Measurements from ENCODE around the gene MED15.
"Not testable (repeated sequence)": the region's sequence is repeated elsewhere in the genome, so short reads cannot be mapped to it uniquely, and the experiment has no call there.

The MED15 gene

DNA sequence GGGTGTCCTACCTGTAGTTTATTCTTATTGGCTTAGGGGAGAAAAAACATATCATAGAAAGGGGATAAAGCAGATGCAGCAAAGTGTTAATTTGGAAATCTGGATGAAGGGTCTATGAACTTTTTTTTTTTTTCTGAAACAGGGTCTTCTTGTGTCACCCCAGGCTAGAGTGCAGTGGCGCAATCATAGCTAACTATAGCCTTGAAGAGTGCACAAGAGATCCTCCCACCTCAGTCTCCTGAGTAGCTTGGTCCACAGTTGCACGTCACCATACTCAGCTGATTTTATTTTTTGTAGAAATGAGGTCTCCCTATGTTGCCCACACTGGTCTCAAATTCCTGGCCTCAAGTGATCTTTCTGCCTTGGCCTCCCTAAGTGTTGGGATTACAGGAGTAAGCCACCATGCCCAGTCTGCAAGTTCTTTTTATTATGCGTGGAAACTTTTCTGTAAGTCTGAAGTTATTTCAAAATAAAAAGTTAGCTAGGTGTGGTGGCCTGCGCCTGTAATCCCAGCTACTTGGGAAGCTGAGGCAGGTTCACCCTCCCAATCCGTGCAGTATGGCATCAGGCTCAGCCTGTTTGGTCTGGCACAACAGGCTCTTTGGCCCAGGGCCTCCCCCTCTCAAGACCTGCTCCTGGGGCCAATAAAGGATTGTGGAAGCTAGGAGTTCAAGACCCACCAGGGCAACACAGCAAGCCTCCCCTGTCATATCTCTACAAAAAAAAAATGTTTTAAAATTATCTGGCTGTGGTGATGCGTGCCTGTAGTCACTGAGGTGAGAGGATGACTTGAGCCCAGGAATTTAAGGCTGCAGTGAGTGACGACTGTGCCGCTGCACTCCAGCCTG, 111.9 kb downstream of the MED15 start:
- in situ Hi-C loops (cut with MboI; ENCODE audit: low sequenced_read_pairs) = no loop called here

DNA sequence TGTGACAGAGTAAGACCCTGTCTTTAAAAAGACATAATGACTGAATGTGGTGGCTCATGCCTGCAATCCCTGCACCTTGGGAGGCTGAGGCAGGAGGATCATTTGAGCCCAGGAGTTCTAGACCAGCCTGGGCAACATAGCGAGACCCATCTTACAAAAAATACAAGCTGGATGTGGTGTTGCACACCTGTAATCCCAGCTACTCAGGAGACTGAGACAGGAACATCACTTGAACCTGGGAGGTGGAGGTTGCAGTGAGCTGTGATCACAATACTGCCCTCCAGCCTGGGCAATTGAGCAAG, 112.4 kb downstream of the MED15 start:
- in situ Hi-C loops (cut with MboI; ENCODE audit: low sequenced_read_pairs) = not testable (repeated sequence)

DNA sequence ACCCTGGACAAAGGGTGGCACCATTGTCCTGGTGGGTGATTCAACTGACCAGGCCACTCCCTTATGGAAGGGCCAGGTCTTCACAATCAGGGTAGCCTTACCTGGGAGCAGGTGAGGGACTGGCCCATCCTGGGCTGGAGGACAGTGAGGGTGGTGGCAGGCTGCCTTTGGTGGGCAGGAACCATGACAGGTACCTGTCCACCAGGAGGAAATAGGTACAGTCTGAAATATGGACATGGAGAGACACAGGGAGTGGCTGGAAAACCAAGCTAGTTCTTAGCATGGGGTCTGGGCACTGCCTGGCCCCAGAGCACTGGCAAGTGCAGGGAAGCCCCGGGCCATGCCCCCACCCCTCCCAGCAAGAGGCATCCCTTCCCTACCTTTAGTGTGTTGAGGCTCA, 113.8 kb downstream of the MED15 start:
- in situ Hi-C loops (cut with MboI; ENCODE audit: low sequenced_read_pairs) = no loop called here

DNA sequence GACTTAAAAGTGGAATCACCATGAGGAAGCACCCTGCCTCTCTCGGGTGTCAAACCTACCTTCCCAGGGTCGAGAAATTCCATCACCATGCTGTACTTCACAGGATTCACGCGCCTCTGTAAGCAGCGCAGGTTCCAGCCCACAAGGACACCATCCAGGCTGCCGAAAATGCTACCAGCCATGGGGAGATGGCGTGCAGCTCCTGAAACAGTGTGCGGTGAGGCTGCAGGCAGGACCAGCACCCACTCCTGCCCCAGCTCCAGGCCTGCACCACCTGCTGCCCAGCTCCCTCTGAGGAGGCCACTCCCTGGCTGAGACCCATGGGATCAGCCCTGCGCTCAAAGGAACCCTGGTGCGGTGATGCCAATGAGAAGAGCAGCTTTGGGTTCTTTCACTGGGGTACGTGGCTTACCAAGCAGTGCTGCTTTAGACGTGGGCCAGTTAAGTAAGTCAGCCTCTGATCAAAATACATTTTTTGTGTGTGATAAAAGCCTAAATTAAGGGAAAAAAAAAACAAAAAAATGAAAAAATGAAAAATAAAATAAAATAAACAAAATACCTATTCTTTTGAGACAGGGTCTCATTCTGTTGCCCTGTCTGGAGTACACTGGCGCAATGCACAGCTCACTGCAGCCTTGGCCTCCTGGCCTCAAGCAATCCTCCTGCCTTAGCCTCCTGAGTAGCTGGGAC, 115.4 kb downstream of the MED15 start:
- in situ Hi-C loops (cut with MboI; ENCODE audit: low sequenced_read_pairs) = no loop called here

DNA sequence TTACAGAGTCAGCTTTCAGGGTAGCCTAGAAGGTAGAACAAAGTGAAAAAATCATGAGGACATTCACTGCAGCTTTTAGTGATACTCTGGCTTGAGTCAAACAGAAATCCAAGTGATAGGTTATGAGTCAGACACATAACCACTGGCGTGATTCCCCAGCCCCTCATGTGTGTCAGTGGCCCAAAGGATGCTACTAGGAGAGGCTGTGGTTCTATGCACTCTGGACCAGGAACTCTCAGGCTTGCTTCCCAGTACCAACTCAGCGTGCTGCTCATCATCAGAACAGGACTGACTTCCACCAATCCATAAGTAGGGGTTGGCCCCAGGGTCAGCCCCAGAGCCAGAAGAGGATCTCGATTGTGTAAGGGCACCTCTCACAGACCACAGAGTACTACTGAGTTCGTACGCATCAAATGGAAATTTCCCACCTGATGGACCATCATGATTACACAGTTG, 116.8 kb downstream of the MED15 start:
- in situ Hi-C loops (cut with MboI; ENCODE audit: low sequenced_read_pairs) = no loop called here

DNA sequence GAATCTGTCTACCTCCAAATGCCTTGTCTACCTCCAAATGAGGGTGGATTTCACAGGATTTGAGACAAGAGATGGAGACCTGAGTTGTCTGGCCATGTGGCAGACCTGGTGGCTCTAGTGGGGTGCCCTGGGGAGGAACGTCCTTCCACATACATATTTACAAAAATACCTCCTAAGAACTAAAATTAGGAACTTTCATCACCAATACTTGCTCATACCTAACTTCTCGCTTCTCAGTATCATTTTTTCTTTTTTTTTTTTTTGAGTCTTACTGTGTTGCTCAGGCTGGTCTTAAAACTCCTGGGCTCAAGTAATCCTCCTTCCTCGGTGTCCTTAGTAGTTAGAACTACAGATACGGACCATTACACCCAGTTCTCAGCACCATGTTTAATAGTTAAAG, 117.9 kb downstream of the MED15 start:
- in situ Hi-C loops (cut with MboI; ENCODE audit: low sequenced_read_pairs) = no loop called here

DNA sequence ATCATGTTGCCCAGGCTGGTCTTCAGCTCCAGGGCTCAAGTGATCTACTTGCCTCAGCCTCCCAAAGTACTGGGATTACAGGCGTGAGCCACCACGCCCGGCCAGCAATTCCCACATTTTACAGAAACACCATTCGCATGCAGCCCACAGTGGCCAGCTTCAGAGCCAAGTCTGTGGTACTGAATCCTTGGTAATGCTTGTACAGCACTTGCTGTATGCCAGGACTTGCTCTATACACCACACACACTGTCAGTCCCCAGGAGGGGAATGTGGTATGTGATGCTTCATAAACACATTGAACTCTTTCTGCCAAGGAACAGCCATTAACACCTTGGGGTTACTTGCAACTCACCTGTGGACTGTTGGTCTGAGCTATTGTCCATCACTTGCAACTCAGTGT, 119.4 kb downstream of the MED15 start:
- in situ Hi-C loops (cut with MboI; ENCODE audit: low sequenced_read_pairs) = no loop called here

DNA sequence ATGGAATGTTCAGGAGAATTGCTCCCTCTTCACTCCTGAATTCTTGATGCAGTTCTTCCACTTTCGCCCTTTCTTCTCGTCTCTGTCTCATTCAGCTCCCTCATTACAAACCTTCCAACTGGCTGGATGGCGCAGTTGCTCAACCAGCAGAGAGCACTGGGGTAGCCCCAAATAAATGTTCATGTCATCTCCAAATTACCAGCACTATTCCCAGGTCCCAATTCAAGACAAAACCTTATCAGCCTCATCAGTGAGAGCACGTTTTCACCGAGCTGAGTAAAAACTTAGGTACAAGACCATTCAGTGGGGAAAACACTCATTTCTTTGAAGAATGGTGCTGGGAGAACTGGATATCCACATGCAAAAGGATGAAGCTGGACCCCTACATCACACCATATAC, 120.0 kb downstream of the MED15 start:
- in situ Hi-C loops (cut with MboI; ENCODE audit: low sequenced_read_pairs) = no loop called here

DNA sequence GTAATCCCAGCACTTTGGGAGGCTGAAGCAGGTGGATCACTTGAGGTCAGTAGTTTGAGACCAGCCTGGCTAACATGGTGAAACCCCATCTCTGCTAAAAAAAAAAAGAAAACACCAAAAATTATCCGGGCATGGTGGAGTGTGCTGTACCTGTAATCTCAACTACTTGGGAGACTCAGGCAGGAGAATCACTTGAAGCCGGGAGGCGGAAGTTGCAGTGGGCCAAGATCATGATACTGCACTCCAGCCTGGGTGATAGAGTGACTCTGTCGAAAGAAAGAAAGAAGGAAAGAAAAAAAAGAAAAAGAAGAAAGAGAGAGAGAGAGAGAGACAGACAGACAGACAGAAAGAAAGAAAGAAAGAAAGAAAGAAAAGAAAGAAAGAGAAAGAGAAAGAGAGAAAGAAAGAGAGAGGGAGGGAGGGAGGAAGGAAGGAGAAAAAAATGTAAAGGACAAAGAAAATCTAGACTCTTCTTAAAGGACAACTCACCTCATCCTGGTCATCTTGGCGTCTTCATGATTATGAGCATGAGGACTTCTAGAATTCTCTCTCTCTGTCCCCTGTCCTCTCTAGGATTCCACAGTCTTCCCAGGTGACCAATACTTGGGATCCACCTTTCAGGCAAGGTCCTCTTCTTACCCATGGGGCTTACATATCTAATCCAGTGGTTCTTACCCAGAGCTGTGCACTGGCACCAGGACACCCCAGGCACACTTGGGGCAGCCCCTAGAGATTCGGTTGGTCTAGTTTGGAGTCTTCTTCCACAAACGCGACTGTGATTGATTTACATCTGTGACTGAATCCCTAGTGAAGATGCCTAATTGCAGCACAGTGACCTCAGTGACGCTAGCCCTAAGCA, 120.9 kb downstream of the MED15 start:
- in situ Hi-C loops (cut with MboI; ENCODE audit: low sequenced_read_pairs) = no loop called here

DNA sequence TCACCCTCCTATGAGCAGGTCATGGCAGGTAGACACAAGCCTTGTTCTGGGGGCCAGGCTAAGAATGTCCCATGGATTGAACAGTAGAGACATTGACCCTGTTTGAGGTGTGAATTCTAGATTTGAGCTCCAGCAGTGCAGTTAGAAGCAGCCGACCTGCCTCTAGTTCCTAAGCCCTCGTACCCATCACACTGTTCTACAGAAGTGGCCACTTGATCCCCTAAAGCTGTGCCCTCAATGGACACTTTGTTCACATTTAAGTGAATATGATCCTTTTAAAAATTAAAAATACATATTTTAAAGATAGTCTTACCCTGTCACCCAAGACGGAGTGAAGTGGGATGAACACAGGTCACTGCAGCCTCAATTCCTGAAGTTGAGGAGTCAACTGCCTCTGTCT, 122.0 kb downstream of the MED15 start:
- in situ Hi-C loops (cut with MboI; ENCODE audit: low sequenced_read_pairs) = no loop called here

DNA sequence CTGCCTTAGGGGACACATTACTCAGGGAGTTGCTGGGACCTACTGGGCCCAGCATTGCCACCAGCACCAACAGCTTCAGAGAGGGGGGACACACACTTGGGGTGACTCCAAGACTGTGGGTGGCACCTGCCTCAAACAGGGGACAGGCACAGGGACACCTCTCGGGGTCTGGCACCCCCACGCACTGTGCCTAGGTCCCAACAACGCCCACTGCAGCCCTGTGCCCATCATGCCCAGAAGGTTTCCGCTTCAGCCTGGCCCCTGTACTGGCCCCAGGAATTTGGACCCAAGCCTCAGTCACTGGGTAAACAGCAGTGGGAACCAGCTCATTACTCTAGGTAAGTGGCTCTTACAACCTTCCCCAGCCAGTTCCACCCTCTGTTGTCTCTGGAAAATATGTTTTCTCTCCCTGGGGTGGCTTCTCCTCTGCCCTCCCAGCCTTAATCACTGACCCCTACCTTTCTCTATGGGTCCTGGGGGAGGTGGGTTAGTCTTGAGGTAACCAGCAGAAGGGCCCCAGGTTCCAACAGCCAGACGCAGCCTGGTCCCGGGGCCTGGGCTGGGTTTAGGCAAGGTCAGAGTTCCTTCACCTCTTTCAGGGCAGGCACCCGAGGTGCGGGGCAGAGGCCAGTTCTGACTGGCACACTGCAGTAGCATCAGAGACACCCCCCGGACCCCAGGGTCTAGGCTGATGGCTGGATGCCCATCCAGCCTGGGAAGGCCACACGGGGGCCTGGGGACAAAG, 123.6 kb downstream of the MED15 start:
- in situ Hi-C loops (cut with MboI; ENCODE audit: low sequenced_read_pairs) = no loop called here

DNA sequence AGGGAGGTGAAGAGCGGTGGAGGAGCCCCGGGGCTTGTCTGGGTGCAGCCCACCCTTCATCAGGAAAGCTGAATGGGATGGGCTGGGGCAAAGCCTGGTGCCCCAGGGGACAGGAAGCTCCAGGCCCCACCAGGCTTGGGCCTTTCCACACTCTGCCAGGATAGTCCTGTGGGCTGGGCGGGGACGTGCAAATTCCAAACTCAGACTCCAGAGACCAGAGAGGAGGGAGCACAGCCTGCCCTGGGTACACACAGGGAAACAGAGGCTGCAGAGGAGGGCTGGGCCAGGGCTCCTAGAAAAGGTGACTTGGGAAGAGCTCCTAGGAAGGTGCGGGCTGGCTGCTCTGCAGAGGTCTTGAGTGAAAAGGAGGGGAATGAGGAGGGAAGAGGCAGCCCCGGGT, 124.7 kb downstream of the MED15 start:
- in situ Hi-C loops (cut with MboI; ENCODE audit: low sequenced_read_pairs) = no loop called here

DNA sequence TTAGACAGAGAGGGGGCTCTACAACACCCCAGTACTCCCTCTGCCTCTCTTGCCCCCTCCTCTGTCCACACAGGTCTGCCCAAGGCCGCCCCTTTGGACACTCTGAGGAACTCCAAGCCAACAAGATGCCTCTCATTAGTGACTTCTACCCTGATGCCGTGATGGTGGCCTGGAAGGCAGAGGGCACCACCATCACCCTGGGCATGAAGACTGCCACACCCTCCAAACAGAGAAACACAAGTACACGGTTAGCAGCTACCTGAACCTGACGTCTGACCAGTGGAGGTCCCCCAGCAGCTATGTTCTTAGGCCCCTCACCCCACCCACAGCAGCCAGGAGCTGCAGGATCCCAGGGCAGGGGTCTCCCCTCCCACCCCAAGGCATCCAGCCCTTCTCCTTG, 125.1 kb downstream of the MED15 start:
- in situ Hi-C loops (cut with MboI; ENCODE audit: low sequenced_read_pairs) = no loop called here

DNA sequence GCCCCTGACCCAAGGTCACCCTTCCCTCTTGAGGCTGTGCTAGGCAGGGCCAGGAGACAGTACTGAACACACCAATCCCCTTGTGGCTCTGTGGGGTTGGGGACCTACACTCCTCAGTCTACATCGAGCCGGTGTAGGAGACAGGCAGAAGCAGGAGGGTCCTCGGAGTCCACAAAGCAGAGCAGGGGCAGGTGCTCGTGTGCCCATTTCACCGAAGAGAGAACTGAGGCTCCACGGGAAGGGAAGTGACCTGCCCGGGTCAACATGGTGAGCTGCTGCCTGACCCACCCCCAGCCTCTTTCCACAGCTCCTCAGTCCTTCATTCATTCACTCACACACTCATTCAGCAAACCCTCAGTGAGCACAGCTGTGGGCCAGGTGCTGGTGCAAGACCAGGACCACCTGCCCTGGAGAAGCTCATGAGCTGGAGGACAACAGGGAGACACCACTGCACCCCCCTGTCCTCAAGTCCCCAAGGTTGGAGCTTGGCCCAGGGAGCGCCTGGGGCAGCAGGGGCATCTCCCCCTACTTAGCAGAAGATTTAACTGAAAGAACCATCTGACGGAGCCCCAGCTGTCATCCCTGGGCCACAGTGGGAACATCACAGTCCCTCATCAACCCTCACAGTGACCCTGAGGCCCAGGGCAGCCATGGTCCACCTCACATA, 127.3 kb downstream of the MED15 start:
- in situ Hi-C loops (cut with MboI; ENCODE audit: low sequenced_read_pairs) = no loop called here

DNA sequence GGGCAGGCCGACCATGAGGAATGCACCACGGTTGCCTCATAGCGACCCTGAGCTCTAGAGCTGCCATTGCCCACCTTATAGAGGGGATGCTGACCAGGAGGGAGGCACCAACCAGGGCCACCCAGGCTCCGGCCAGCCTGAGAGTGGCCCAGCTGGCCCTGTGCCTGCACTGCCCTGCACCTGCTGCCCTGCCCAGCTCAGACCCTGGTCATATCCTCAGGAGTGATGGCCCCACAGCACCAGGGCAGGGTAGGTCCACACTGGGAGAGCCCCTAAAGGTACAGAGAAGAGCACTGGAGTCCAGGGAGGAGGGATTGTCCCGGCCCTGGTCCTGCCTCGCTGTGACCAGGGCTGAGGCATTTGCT, 127.8 kb downstream of the MED15 start:
- in situ Hi-C loops (cut with MboI; ENCODE audit: low sequenced_read_pairs) = no loop called here

DNA sequence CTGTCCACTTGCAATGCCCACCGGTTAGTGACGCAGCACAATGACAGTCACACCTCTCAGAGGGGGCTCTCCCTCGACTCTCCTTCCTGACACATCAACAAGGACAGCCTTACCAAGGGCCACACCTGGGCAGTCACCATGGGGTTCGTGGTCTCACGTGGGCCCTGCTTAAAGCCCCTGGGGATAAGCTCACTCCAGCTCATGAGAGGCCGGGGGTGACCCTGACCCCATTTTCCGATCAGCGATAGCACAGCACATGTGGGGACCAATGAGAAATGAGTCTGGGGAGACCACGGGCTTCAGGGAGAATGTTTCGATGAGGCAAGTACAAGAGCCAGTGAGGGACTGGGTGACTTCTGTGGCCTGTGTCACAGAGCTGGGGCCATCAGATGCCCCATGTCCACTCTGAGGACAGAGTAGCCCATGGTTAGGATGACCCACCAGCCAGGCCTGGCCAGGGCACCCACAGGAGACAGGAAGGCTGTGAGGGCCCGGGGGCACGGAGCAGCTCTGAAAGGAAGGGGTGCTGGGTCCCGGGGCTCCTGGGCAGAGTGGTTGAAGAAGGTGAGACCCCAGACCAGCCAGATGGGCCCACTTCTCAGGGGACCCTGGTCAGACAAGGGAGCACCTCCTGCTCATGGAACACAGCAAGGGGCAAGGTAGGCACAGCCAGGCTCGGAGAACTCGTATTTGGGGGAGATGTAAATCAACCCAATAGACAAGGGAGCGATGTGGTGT, 128.8 kb downstream of the MED15 start:
- in situ Hi-C loops (cut with MboI; ENCODE audit: low sequenced_read_pairs) = no loop called here

DNA sequence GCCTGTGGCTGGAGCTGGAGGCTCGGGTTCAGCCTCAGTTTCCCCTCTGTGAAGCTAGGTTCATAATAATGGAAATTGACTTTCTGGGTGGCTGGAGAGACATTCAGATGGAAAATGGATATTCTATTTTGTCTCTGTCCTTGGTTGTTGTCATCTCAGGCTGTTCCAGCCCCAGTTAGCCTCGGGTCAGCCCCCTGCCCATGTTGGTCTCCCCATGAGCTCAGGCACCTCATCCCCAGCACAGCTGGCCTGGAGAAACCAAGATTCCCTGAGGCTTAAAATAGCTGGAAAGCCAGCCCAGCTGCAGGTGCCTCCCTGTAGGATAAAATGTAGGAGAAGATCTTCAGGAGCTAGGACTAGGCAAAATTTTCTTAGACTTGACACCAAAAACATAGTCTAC, 129.5 kb downstream of the MED15 start:
- in situ Hi-C loops (cut with MboI; ENCODE audit: low sequenced_read_pairs) = no loop called here

All from hTERT RPE-1 (cell line).